ENCODE data around the gene GNPTG.

Gene GNPTG

DNA sequence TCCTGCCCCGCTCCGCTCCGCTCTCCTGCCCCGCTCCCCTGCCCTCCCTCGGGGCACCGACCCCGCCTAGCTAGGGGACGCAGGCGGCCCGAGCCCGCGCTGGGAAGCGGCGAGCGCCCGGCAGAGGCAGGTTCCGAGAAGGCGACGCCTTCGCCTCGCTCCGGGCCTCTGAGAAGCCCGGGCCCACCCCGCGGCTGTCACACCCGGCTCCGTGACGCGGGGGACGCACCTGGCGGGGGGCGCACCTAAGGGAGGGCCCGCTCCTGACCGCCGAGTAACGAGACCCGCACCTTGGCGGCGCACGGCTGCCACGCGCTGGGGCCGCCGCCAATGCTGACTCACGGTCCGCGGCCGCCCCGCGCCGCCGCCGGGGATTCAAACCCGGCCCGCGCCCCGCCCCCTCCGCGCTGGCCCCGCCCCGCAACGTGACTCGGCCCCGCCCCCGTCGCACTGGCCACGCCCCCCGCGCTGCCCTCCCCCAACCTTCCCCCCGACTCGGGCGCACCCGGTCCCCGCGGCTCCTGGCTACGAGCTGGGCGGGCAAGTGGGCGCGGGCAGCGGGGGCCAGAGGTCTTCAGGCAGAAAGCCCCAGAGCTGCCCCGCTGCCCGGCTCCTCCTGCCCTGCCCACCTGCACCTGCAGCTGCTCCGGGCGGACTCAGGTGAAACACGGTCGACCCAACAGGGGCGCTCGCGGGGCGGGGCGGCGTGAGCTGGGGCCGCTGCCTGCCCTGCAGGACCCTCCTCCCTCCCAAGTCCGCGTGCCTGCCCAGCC lies 27.8 kb downstream of the GNPTG start:
- Histone ChIP-seq H3K27ac (peak overlapping the region in 20 of 21 experiments; percentile 33 to 97 (median 81)), H3K4me3 (peak overlapping the region; percentile 26 to 58 (median 47))

DNA sequence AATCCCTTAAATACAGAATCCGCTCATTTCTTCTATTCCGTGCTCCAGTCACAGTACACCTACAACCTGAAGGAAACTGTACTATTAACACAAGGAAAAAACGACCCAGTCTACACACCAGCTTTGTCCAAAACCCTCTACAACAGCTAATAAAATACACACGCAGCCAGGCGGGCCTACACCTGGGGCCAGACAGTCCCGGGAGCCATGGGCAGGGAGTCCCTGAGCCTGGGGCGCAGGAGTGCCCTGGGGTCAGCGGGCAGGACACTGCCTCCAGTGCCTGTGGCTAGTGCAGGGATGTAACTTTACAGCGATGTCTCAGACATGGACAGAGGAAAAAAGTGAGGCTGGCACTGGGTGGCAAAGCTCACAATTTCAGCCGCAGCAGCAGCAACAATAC lies 28.5 kb downstream of the GNPTG start:
- H3K4me3 ChIP-seq: no peak overlapping the region
- peak overlapping the region in 3 of 21 experiments; percentile 5 to 90 (median 73) for H3K27ac ChIP-seq

DNA sequence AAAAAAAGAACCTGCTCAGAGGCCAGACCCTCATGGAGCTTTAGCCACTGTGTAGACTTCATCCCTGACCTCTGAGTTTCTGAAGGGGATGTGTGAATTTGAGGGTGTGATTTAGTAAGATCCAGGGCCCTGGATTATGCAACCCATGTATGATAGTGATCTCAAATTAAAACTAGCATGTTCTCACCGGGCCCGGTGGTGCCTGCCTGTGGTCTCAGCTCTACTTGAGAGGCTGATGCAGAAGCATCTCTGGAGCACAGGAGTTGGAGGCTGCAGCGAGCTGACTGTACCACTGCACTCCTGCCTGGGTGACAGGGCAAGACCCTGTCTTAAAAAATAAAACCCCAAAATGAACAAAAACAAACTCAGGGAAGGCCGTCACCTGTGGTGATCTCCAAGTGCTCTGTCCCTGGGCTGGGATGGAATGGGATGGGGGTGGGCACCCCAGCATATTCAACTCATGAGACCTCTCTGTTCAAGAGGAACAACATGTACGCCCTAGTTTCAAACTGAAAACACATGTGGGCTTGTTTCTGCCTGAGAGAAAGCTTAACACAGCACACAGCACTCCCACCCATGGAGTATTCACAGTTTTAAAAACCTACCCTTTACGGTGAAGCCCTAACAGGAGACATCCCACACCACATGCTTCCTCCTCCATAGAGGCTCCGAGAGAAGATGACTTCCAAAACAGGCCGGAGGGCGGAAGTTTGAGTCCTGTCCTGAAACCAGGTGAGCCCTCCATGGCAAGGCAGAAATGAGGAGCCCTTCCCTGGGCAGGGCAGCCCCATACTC lies 30.1 kb downstream of the GNPTG start:
- H3K4me3 ChIP-seq: no peak overlapping the region
- no peak overlapping the region for H3K27ac ChIP-seq

DNA sequence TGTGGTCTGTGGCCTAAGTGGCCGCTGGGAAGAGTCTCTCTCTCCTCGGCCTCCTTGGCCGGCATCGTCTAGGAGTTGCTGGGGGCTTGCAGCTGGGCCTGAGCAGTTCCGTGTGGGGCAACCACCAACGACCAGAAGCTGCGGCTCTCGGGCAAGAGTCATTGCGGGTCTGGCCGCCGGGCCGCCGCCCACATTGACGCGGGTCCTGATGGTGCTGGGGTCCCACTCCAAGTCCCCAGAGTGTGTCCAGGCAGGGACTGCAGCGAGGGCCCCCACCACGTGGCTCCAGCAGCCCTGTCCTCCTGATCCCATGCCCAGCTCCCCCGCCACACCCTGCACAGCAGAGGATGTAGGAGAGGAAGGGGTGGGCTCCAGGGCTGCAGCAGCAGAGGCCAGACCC lies 31.8 kb downstream of the GNPTG start:
- Histone ChIP-seq H3K4me3 (no peak overlapping the region), H3K27ac (no peak overlapping the region)

DNA sequence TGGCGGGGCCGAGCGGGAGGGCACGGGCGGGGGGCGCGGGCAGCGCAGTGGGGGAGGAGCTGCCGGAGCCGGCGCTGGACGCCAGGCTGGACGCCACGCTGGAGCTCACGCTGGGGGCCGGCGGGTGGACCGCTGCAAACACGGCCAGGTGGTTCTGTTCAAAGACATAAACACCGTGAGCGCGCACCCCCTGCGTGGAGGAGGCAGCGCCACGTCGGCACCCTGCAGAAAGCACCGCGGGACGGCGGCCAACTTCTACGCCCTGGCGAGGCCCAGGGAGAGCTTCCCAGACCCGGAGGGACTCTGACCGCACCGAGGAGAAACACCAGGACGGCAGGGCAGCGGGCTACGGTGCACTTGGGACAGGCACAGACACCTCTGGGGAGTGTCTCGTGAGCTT lies 33.5 kb downstream of the GNPTG start:
- no peak overlapping the region for H3K4me3 ChIP-seq
- H3K27ac ChIP-seq: no peak overlapping the region

DNA sequence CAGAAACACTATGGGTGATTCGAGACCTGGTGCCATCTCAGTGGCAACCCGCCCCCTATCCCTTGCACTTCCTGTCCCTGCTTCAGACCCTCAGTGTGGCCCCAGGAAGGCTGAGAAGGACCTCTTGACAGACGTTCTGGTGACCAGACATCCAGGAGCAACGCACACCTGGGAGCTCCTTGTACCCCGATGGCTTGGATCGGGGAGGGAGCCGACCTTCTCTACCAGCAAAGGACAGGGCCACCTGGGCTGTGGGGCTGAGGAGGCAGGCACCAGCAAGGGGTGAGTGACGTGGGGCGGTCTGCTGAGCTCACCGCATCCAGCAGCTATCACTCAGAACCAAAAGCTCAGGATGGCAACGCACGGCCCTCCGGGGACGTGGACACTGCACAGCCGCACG lies 35.6 kb downstream of the GNPTG start:
- no peak overlapping the region for H3K4me3 ChIP-seq
- H3K27ac ChIP-seq: no peak overlapping the region

DNA sequence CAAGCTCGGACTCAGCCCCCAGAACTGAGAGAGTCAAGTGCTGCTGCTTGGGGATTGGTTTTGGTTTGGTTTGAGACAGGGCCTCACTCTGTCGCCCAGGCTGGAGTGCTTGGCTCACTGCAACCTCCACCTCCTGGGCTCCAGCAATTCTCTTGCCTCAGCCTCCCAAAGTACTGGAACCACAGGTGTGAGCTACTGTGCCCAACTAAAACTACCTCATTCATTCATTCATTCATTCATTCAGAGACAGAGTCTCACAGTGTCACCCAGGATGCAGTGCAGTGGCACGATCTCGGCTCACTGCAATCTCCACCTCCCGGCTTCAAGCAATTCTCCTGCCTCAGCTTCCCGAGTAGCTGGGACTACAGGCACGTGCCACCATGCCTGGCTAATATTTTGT lies 38.0 kb downstream of the GNPTG start:
- no peak overlapping the region for H3K4me3 ChIP-seq

DNA sequence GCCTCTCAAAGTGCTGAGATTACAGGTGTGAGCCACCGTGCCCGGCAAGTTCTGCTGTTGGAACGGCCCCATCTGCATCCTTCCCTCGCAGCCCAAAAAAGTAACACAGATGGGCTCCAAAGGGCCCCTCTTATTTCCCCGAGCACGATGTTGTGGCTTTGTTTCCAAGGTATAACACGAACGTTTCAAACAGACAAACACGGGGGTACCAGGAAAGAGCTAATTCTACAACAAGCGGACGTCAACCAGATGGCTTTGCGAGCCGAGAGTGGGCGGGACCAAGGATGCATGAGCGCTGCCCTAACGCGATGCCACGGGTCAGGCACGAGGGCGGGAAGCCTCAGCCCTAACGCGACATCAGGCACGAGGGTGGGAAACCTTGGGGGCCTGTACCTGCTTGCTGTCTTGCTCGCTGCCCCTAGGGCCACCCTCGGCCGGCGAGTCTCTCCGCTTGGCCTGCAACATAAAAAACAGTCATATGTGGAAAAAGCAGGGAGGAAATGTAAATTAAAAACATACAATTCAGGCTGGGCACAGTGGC lies 38.6 kb downstream of the GNPTG start:
- Histone ChIP-seq H3K4me3 (no peak overlapping the region), H3K27ac (no peak overlapping the region)

More for the DNA sequence above, 38.0 kb downstream of the GNPTG start:
- no peak overlapping the region for H3K27ac ChIP-seq

DNA sequence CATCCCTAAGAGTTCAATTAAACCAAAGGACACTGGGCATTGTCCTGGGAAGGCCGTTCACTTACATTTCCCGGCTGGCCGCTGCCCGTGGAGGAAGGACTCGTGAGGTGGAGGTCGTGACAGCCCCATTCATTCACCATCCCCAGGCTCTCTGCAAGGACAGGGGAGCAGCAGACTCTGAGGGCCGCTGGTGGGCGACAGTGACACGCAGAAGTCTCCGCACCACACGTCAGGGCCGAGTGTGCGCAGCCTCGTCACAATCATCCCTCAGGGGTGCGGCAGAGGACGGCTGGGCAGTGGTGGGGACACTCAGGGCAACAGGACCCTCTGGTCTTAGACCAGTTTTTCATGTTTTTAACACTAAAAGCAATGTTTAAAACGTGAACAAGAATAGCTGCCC lies 41.1 kb downstream of the GNPTG start:
- no peak overlapping the region for H3K4me3 ChIP-seq
- no peak overlapping the region for H3K27ac ChIP-seq

DNA sequence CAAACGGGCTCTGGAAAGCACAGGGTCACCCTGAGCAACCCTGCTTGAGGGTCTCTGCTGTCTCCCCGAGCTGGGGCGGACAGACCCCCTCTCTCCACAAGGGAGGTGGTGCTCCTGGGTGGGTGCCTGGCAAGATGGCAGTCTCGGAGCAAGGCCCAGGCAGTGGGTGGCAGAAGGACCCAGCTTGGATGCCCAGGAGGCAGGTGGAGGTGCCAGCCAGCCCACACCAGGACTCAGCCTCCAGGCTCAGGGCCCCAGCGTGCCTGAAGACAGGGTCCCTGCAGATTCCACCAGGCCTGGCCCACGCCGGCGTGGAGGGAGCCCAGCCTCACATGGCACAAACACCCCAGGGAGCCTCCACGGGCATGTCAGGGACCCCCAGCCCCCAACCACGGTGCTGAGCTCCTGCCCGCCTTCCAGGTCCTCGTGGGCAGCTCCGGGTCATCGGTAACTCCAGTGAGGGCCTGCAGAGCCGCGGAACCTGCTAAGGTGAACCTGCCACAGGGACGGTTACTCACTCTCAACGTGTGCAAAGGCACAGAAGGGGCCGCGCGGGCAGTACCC lies 42.0 kb downstream of the GNPTG start:
- Histone ChIP-seq H3K27ac (no peak overlapping the region), H3K4me3 (no peak overlapping the region)

DNA sequence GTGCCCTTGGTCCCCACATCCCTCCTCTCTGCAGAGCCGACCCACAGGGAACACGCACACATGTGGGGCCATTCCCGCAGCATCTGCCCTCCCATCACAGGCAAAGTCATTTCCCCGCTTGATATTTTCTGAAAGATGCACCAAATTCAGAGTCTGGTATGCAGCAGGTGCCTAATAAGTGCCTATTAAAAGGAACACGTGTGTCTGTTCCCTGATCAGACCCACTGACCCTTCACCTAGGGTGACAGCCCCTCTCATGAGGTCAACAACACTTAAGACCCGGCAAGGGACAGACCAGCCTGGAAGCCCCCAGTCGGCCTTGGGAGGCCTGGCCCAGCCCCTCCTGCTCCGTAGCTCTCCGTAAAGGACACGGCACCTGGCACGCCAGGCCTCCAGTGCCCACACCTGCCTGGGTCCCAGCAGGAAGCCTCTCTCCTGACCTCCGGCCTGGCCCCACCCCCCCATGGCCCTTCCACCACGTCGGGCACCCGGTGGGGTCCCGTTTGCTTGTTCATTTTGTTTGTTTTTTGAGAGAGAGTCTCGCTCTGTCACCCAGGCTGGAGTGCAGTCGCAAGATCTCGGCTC lies 42.7 kb downstream of the GNPTG start:
- H3K27ac ChIP-seq: no peak overlapping the region
- H3K4me3 ChIP-seq: no peak overlapping the region

DNA sequence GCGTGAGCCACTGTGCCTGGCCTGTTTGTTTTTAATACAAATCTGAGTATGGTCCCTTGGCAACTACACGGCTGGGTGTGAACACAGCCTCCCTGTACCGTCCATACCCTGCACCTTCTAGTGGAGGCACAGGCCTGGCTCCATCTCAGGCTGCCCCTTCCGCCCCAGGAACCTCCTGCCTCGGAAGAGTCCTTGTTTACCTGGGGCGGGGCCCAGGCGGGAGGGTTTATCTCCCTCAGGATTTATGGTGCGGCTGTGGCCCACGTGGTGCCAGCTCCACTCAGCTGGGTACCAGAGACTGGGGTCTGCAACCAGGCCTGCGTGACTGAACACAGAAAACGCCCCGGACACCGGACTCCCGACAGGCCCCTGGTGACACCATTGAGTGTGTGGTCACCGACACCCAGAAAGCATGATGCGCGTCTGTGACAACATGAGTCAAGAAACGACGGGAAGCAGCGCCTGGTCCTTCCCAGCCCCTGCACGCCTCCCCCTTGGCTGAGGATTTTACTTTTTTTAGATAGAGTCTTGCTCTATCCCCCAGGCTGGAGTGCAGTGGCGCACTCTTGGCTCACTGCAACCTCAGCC lies 43.8 kb downstream of the GNPTG start:
- Histone ChIP-seq H3K4me3 (no peak overlapping the region), H3K27ac (no peak overlapping the region)

DNA sequence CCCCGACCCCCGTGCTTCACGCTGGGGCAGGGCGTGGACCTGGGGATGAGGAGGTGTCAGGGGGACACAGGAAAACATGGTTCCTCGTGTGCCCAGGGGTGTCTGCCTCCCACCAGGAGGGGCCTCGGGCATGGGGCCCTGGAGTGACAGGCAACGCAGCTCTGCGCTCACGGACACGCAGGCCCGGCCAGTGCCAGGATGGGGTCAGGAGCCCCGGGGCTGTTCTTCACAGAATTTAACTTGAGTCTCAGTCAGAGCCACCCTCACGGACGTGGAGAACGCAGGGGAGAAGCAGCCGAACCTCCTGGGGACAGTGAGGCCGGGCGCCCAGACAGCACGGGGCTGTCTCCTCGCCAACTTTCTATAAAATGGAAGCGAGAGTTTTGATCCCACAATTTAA lies 46.0 kb downstream of the GNPTG start:
- Histone ChIP-seq H3K27ac (no peak overlapping the region), H3K4me3 (no peak overlapping the region)

DNA sequence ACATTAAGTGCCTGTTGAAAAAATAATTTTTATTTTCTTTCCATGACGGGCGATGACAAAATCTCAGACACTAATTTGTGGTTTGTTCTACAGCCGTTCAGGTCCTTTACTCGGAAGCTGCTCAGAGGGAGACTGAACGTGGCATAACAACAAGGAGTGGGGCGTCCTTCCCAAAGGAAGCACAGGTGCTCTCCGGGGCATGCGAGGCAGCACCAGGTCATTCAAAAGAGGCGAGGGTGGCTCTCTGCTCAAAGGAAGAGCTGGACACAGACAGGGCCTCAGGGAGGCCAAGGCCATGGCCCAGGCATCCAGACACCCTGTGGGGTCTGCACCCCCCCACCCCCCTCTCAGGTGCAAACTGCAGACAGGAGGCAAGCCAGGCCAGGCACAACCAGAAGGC lies 46.6 kb downstream of the GNPTG start:
- H3K27ac ChIP-seq: no peak overlapping the region
- no peak overlapping the region for H3K4me3 ChIP-seq

DNA sequence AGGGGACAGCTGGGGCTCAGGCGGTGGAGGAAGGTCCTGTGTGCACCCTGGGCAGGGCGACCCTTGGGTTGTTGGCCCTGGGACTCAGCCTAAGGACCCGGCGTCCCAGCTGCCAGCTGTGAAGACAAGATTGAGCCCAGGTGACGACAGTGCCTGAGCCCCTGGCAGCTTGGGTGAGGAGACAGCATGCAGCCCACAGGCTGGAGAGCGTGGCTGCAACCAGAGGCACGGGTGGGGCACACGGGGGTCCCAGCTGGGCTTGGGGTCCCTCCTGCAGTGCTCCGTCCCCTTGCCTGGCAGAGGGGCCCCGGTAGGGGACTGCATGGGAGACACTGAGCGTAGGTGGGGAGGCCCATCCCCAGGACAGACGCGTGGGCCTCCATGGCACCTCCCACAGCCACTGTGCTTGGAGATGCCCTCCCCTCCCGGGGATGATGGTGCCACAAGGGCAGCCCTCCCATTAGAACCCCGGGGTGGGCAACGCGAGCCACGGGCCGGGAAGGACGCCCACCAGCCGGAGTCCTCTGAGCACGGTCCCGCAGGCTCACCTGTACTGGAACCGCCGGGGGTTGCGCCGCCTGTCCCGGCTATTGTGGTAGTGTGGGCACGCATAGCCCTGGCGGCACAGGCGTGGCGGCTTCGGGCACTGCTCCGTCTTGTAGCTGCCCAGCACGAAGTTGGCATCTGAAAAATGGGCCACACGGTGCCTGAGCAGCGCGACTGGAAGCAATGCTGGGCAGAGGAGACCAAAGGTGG lies 47.3 kb downstream of the GNPTG start:
- H3K27ac ChIP-seq: no peak overlapping the region

DNA sequence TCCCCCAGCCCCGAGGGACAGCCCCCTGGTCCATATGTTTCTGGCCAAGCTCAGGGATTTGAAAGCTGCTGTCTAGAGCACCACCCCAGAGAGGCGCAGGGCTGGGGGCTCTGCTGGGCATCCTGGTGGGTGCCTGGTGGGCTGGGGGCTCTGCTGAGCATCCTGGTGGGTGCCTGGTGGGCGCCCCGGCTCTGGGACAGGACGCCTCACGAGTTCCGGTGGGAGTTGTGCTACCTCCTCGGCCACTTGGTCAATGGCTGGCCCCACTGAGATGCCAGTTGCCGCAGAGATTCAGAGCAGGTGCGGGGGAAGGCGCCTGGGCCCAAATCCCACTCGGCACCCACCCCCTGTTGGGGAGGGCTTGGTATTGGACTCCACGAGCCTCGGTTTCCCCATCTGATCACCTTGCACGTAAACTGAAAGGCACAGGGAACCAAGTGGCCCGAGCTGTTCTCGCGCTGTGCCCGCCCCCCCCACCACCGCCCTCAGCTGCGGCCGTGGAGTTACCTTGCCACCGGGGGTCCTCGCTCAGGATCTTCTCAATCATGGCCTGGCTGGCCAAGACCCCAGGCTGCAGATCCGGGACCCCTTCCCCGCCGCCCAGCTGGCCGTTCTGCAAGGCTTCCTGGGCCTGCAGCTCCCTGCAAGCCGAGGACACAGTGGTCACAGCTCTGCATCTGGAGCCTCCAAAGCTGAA lies 49.5 kb downstream of the GNPTG start:
- H3K4me3 ChIP-seq: no peak overlapping the region
- H3K27ac ChIP-seq: no peak overlapping the region

More for the DNA sequence above, 47.3 kb downstream of the GNPTG start:
- H3K4me3 ChIP-seq: no peak overlapping the region

DNA sequence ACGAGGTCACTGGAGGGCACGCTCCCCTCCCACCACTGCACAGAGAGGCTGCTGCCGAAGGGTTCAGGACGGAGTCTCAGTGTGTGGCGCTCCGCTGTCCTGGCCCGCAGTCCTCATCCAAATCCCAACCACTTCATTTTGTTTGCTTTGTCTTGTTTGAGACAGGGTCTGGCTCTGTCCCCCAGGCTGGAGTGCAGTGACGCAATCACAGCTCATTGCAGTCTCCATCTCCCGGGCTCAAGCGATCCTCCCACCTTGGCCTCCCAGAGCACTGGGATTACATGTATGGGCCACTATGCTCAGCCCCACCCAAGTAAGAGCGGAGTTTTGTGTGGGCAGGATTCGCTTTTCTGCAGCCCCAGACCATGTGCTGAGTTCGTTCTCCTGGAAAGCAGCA lies 50.0 kb downstream of the GNPTG start:
- H3K27ac ChIP-seq: no peak overlapping the region
- no peak overlapping the region for H3K4me3 ChIP-seq

DNA sequence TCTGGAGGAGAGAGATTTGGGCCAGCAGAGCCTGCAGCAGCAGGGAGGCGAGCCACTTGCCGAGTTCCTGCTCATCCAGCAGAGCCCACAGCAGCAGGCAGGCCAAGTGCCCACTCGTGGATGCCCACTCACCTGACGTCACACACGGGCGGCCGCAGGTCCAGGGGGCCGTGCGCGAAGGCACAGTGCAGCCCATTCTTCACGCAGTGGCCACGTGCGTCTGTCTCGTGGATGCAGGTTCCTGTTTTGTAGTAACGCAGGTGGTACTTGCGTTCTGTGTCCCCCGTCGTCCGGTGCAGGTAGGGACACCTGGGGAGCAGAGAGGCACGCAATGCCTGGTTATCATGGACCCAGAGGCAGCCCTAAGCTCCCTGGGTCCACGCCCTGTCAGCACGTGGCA lies 51.3 kb downstream of the GNPTG start:
- Histone ChIP-seq H3K27ac (no peak overlapping the region), H3K4me3 (no peak overlapping the region)

DNA sequence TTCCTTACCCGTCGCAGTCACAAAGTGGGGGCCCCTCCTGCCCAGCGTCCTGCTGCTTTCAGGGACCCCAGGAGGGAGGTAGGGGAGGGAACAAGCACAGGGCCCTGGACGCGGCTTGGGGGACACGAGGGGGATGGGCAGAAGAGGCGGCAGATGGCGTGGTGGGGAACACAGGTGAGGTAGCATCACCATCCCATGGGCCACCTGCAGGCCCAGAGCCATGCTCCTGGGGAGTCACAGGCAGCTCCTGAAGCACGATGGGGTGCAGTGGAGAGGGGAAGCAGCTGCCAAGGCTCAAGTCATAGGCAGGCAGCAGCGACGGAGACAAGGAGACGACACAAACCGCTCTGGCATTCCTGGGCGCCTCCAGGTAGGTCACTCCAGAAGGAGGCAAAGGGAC lies 52.0 kb downstream of the GNPTG start:
- H3K27ac ChIP-seq: no peak overlapping the region
- H3K4me3 ChIP-seq: no peak overlapping the region

Data from skin epidermis (tissue), 12 donors.